ENCODE measurements around the gene RABGAP1L. TPM values are rescaled to one million over a fixed set of nuclear protein-coding genes. Genes with fewer than 3 reads are reported as not detected.

RABGAP1L gene
- total RNA-seq, 1 donor from 2014 or later: 30.2 TPM

DNA sequence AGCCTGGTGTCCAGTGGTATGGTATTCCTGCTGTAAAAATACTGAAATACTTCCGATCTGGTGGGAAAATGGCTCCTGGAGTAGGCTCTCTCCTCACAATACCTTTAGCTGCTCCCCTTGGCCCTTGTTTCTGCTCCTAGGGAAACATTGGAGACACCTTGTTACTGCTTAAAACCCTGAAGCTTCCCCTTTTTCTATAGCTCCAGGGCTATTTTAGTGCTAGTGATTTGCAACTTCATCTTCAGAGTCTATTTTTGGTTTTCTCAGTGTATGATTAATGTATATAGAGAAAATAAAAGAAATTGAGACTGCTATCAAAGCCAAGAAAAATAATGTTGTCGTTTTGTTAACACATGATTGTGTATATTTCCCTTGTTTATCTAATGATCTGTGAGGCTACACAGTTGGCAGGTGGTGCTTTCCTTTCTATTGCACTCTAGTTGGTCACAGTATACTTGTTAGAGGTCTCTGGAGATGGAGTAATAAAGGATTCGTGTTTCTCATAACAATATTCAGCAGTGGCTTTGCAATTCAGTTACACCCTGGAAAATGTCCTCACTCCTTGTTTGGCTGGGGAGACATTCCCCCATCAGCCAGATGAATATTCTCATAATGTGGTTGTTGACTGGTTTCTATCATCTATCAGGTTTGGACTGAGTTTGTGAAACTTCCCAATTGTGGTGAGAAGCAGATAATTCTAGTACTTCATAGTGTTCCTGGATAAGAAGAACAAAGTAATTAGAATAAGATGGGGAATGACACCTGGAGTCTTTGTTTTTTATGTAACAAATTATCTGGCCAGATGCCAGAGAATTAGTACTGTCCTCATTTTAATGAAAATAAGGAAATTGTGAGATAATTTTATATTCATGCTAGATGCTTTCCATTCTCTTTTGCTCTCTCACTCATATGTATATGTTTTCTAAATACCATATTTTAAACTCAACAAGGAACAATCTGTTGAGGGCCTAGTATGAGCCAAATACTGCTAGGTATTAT, 795.6 kb downstream of the RABGAP1L start:
- TF ChIP-seq, protein P1, sequence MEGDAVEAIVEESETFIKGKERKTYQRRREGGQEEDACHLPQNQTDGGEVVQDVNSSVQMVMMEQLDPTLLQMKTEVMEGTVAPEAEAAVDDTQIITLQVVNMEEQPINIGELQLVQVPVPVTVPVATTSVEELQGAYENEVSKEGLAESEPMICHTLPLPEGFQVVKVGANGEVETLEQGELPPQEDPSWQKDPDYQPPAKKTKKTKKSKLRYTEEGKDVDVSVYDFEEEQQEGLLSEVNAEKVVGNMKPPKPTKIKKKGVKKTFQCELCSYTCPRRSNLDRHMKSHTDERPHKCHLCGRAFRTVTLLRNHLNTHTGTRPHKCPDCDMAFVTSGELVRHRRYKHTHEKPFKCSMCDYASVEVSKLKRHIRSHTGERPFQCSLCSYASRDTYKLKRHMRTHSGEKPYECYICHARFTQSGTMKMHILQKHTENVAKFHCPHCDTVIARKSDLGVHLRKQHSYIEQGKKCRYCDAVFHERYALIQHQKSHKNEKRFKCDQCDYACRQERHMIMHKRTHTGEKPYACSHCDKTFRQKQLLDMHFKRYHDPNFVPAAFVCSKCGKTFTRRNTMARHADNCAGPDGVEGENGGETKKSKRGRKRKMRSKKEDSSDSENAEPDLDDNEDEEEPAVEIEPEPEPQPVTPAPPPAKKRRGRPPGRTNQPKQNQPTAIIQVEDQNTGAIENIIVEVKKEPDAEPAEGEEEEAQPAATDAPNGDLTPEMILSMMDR (IDR thresholded peaks at IDR 0.05; ENCODE audit: unreplicated experiment): no peak
- Mint-ChIP-seq H3K4me3 (ENCODE audit: unreplicated experiment) (no peak overlapping the region), H3K4me1 (ENCODE audit: unreplicated experiment) (no peaks in the 10 kb centered on the region), H3K9me3 (ENCODE audit: unreplicated experiment) (no peaks in the 10 kb centered on the region), H3K36me3 (ENCODE audit: low read depth, unreplicated experiment) (no peaks in the 10 kb centered on the region), H3K27ac (ENCODE audit: unreplicated experiment) (no peak overlapping the region), H3K27me3 (ENCODE audit: unreplicated experiment) (no peaks in the 10 kb centered on the region)
- DNase-seq (ENCODE audit: low spot score): no peak

DNA sequence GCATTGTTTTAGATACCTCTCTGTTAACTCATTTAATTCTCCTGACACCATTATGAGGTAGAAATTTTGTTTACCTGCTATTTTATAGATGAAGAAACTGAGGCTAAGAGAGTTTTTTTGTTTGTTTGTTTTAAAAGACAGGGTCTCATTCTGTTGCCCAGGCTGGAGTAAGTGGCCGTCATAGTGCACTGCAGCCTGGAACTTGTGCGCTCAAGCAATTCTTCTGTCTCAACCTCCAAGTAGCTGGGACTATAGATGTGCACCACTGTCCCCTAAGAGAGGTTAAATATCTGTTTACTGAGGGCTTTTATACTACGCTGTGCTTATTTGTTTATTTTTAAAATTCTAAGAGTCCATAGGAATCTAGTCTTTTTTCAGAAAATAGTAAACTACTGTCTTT, 796.8 kb downstream of the RABGAP1L start:
- Mint-ChIP-seq H3K27ac (ENCODE audit: unreplicated experiment) (no peak overlapping the region), H3K4me3 (ENCODE audit: unreplicated experiment) (no peak overlapping the region), H3K9me3 (ENCODE audit: unreplicated experiment) (no peaks in the 10 kb centered on the region), H3K27me3 (ENCODE audit: unreplicated experiment) (no peaks in the 10 kb centered on the region), H3K36me3 (ENCODE audit: low read depth, unreplicated experiment) (no peaks in the 10 kb centered on the region), H3K4me1 (ENCODE audit: unreplicated experiment) (no peaks in the 10 kb centered on the region)
- TF ChIP-seq, protein P1 (IDR thresholded peaks at IDR 0.05; ENCODE audit: unreplicated experiment): no peak
- DNase-seq (ENCODE audit: low spot score): no peak

- DNase-seq (ENCODE audit: low spot score): no peak
- Mint-ChIP-seq H3K36me3 (ENCODE audit: low read depth, unreplicated experiment) (no peaks in the 10 kb centered on the region), H3K27ac (ENCODE audit: unreplicated experiment) (no peak overlapping the region), H3K27me3 (ENCODE audit: unreplicated experiment) (no peaks in the 10 kb centered on the region), H3K9me3 (ENCODE audit: unreplicated experiment) (no peaks in the 10 kb centered on the region), H3K4me1 (ENCODE audit: unreplicated experiment) (no peaks in the 10 kb centered on the region), H3K4me3 (ENCODE audit: unreplicated experiment) (no peak overlapping the region)
- TF ChIP-seq, protein P1 (IDR thresholded peaks at IDR 0.05; ENCODE audit: unreplicated experiment): no peak
These were observed 797.7 kb downstream of the RABGAP1L start for GRCh38 chr1:174956976-174957375.

DNA sequence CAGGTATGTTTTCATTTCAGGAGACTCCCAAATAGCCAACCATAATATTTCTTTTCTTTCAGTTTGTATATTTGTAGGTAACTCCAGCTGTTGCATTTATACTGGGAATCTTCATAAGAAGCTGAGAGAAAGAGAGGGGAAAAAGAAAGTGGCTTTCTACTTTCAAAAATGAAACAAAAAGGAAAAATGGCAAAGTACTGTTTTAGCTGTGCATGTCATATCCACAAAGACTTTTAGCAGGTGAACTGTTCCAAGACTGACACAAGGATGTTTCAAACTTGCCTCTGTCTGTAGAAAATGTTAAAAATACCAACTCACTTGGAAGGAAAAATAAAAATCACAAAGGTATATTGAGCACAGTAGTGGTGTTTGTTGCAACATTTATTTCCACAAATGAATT, 798.5 kb downstream of the RABGAP1L start:
- no peak overlapping the region for H3K4me3 Mint-ChIP-seq (ENCODE audit: unreplicated experiment)
- H3K27me3 Mint-ChIP-seq (ENCODE audit: unreplicated experiment): no peaks in the 10 kb centered on the region
- DNase-seq (ENCODE audit: low spot score): no peak
- H3K9me3 Mint-ChIP-seq (ENCODE audit: unreplicated experiment): no peaks in the 10 kb centered on the region
- no peaks in the 10 kb centered on the region for H3K4me1 Mint-ChIP-seq (ENCODE audit: unreplicated experiment)
- TF ChIP-seq, protein P1 (IDR thresholded peaks at IDR 0.05; ENCODE audit: unreplicated experiment): no peak
- no peaks in the 10 kb centered on the region for H3K36me3 Mint-ChIP-seq (ENCODE audit: low read depth, unreplicated experiment)
- no peak overlapping the region for H3K27ac Mint-ChIP-seq (ENCODE audit: unreplicated experiment)

DNA sequence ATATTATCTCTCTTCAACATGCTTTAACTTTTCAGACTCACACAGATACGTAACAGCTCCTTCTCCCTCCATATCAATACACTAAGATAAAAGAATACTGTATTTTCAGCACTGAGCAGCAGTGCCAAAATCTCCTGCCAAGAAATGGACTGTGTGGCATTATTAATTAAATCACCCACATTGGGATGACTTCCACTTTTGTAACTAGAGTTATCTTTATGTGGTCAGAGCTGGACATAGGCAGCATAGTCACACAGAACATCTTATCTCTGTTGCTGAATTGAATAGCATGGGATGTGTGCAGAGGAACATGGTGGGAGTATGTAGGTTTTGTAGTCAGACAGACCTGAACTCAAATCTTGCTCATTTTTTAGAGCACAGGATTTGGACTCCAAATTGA, 799.1 kb downstream of the RABGAP1L start:
- no peaks in the 10 kb centered on the region for H3K36me3 Mint-ChIP-seq (ENCODE audit: low read depth, unreplicated experiment)
- no peak overlapping the region for H3K4me3 Mint-ChIP-seq (ENCODE audit: unreplicated experiment)
- no peak for DNase-seq (ENCODE audit: low spot score)
- no peaks in the 10 kb centered on the region for H3K9me3 Mint-ChIP-seq (ENCODE audit: unreplicated experiment)
- H3K27me3 Mint-ChIP-seq (ENCODE audit: unreplicated experiment): no peaks in the 10 kb centered on the region
- TF ChIP-seq, protein P1 (IDR thresholded peaks at IDR 0.05; ENCODE audit: unreplicated experiment): no peak
- no peaks in the 10 kb centered on the region for H3K4me1 Mint-ChIP-seq (ENCODE audit: unreplicated experiment)
- no peak overlapping the region for H3K27ac Mint-ChIP-seq (ENCODE audit: unreplicated experiment)

Data from endothelial cell (in vitro differentiated cells).